ENCODE measurements around the gene TRIM43.
"Not testable (repeated sequence)": the region's sequence is repeated elsewhere in the genome, so short reads cannot be mapped to it uniquely, and the experiment has no call there.

The TRIM43 gene

DNA sequence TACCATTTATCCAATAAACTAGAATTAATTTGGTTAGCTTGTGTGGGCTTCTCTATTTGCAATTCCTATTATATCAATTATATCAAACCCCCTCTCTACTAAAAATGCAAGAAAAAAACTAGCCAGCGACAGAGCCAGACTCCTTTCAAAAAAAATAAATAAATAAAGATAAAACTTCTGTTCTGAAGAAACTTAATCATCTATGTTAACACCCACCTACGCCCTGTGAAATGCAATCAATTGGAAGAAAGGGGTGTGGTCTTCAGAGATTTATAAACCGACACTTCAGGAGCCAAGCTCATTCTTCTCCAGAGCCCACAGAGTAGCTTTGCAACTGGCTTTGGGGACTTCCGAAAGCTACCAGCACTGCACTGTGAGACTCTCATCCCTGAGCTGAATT, at the start of gene TRIM43:
TSS of gene TRIM43 (plus strand) at position 301 of the 400 bp plus-strand sequence. CDS start 2,023 bp downstream, outside the sequence.
- DNase-seq, result not testable (repeated sequence)

DNA sequence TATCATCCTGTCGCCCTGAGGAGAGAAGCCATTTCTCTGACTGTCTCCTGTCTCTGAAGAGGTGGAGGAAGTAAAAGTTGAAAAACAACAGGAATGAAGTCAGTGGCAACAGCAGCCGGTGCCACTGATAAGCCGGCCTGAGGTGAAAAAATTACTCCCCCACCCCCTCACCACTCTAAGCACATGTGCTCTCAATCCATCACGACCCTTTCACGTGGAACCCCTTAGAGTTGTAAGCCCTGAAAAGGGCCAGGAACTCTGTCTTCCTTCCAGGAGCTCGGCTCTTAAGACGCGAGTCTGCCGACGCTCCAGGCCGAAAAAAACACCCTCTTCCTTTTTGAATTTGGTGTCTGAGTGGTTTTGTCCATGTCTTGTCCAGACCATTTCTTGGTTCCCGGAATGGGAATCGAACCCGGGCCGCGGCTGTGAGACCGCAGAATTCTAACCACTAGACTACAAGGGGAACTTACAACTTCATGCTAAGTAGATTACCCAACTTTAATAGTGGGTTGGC, 40.7 kb upstream of the TRIM43 start:
- no peak for DNase-seq

DNA sequence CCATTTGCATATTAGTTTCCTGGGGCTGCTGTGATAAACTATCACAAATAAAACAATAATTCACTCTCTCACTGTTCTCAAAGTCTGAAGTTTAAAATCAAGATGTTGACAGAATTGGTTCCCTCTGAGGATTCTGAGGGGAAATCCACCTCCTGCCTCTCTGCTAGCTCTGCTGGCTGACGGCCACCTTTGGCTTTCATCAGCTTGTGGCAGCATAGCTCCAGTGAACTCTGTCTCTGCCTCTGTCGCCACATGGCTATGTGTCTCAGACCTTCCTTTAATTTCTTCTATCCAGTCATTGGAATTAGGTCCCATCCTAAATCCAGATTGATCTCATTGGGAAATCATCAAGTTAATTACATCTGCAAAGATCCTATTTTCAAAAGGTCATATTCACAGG, 38.9 kb upstream of the TRIM43 start:
- no peak for DNase-seq

DNA sequence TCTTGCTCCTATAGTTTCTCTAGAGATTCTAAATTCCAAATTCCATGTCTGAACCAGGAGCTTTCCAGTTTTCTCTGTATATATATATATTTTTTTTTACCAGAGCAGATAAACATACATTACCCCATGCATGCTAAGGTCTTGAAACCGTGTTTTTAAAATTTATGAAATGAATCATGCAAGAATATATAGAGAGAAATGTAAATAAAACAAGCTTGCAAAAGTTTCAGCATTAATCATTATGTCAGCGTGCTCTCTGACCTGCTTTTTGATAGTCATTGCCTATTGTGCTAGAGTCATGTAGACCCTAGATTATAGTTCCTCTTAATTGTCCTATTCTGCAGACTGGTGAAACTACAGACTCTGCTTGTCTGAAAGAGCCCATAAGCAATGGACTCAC, 22.6 kb upstream of the TRIM43 start:
- no peak for DNase-seq

DNA sequence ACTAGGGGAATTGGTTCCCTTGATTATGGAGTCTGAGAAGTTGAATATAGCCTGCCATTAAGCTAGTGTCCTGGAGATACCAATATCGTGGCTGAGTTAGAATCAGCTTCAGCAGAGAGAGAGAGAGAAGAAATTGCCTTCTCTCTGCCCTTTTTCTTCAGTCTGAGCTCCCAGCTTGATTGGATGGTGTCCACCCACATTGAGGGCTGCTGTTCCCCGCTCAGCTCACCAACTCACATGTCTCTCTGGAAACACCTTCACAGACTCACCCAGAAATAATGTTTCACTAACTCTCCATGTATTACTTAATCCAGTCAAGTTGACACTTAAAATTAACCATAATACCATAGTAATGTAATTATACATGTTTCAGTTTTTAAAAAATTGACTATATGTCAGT, 17.9 kb upstream of the TRIM43 start:
- no peak for DNase-seq

DNA sequence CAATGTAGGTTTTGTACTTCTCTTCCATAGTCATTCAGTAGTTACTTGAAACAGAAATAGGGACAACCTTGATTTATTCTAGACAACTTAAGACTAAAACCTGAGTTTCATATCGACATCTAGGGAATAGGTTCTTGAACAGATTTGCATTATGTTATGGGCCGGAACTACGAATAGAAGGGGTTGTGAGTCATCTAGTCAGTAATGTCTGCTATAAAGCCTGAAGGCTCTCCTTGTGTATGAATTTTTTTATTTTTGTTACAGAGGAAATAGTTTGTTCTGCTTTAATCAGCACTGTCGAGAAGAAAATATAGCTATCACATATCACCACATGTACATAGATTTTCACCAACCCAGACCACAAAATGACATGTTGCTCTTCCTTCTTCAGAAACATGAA, 17.3 kb upstream of the TRIM43 start:
- no peak for DNase-seq

DNA sequence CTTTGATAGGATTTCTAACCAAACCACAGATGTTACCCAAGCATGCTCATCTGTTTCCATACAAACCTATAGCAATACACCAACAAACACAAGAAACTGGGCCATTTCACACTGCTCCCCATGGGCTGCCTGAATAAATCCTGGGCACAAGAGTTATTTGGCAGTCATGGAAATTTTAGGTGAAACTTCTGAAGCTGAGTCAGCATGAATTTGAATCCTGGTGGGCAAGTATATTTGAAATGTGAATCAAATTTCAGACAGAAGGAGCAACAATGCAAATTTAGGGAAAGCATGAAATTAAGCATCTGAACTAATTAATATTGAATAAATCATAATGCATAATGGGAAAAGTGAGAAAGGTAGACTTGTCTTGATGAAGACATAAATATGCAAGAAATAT, 15.9 kb upstream of the TRIM43 start:
- DNase-seq, result no peak

DNA sequence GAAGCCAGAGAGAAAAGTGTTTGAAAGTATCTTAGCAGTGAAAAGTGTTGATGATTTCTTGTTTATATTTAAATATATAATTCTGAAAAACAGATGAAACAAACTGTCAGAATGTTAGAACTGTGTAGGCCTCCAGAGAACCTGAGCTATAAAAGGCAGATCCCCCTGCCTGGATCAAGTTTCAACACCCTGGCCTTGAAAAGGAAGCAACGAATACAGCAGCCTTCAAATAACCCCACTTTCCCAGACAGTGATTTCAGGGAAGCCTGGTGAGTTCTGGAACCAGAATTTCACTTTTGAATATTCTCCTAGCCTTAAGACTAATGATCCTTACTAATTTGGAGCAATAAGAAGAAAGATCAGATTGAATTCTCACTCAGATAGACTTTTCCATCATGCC, 13.3 kb upstream of the TRIM43 start:
- no peak for DNase-seq

DNA sequence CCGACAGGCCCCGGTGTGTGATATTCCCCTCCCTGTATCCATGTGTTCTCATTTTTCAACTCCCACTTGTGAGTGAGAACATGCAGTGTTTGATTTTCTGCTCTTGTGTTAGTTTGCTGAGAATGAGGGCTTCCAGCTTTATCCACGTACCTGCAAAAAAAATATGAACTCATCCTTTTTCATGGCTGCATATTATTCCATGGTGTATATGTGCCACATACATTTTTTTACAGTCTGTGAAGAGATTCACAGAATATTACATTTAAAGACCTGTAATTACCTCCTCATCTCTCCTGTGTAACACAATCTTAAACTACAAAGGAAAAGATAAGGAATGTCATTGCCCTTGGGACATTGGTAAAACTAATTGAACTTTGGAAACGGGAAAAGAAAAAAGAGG, 8.3 kb upstream of the TRIM43 start:
- DNase-seq, result not testable (repeated sequence)

DNA sequence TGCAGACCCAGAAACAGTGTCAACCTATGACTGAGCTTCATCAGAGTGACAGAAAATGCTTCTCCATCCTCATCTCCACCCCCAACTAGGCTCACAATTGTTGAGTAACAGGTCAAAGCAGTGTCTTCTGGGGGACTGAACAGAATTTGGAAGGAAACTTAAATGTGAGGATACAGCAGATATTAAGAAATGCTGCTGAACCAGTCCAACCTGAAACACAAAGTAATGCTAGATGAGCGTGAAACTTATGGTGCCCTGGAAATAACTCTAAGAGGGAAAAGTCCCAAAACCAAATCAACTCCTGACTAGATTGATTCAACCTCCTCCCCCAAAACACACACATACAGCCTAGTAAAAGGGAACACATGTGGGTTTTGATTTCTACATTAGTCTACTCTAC, 7.5 kb upstream of the TRIM43 start:
- not testable (repeated sequence) for DNase-seq

DNA sequence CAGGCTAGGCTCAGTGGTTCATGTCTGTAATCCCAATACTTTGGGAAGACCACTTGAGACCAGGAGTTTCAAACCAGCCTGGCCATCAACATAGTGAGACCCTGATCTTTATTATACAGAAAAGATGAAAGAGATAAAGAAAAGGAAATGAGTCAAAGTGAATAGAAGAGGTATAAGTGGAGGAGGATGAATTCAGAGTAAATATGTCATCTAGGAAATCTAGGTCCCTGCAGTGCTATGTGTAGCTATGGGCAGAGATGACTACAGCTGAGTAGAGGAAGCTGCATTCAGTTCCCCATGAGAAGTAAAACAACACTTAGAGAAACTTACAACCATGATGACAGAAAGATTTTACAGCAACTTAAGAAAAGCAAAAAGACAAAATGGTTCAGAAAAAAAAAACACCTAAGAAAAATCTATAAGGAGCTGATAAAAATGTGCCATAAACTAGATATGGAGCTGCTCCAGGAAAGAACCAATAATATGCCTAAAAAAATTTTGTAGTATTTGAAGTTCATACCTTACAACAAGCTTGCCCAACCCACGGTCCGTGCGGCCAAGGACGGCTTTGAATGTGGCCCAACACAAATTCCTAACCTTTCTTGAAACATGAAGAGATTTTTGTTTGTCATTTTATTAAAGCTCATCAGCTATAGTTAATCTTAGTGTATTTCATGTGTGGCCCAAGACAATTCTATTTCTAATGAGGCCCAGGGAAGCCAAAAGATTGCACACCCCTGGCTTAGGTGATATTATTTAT, 1.8 kb upstream of the TRIM43 start:
- DNase-seq, result not testable (repeated sequence)

DNA sequence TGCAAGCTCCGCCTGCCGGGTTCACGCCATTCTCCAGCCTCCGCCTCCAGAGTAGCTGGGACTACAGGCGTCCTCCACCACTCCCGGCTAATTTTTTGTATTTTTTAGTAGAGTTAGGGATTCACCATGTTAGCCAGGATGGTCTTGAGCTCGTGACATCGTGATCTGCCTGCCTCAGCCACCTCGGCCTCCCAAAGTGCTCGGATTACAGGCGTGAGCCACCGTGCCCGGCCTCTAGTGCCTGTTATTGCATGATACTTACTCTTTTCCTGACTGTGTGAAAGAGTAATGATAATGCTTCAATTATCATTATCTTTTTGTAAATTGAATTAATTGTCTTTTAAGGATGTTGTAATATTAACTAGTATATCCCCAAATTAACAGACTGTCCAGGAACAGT, 1.2 kb downstream of the TRIM43 start:
- not testable (repeated sequence) for DNase-seq

DNA sequence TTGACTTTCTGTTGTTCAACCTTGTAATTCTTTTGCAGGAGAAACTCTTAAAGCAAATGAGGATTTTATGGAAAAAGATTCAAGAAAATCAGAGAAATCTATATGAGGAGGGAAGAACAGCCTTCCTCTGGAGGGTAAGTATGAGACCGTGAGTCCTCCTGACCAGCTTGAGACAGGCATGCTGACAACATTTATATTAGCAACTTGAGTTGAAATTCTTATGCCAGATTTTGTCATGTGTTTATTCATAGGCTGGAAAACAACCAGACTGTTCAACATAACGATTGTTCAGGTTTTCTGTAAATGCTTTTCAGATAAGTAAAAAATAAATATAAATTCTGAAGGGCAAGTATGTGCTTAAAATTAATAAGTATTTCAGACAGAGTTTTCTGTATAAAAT, 3.2 kb downstream of the TRIM43 start:
- not testable (repeated sequence) for DNase-seq

DNA sequence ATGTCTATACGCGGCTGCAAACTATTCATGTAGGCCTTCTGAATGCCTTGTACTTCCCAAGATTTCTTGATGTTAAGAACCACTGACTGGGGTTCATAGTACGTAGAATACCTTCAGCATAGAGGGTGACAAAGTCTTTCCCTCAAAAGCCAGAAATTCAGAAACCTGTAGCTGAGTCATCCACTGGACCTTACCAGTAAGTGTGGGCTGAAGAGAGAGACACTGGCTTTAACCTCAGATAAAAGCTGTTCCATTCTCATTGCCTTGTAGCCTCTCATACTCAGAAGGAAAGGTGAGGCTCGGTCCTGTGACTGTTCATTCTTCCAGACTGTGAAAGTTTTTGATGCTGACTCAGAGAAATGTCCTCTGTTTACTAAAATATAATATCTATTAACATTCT, 9.5 kb downstream of the TRIM43 start:
- not testable (repeated sequence) for DNase-seq

DNA sequence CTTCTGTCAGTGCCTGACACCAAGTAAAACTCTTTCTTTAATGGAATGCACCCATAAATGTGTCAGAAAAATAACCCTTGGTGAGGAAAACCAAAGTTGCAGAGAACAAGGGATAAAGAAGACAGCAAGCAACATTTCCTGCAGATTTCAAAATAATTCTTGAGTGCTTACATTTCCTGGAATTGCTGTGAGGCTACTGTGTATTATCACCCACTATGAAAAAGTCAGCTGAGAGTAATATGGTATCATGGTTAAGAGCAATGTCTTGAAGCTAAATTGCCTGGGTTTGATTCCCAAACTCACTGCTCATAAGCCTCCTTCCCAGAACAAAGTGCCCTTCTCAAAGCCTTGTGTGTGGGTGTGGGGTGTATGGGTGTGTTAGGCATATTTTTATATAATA, 10.3 kb downstream of the TRIM43 start:
- DNase-seq, result not testable (repeated sequence)

DNA sequence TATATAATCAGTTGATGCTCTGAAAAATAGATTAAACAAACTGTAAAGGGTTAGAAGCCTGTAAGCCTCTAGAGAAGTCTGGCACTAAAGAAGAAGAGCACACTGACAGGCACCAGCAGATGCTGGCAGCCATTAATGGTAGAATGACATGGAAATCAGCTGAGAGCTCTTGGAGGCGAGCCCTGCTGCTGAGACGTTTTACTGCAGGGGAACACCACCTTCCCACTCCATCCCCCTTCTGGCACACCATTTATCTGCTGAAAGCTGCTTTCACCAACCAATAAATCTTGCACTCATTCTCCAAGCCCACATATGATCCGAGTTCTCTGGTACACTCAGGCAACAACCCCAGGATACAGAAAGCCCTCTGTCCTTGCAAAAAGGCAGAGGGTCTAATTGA, 16.6 kb downstream of the TRIM43 start:
- DNase-seq, result not testable (repeated sequence)

DNA sequence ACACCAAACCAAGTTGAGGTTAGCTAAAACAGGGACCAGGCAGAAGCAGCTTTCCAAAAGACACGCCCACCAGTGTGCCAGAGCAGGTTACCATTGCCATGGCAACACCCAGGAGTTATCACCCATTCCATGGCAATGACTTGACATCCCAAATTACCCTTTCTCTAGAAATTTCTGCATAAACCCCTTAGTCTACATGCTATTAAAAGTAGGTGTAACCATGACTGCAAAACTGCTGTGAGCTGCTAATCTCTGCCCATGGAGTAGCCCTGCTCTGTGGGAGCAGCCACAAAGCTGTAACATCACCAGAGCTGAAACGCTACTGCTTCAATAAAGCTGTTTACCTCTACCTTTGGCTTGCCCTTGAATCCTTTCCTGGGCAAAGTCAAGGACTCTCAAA, 18.0 kb downstream of the TRIM43 start:
- DNase-seq, result not testable (repeated sequence)

DNA sequence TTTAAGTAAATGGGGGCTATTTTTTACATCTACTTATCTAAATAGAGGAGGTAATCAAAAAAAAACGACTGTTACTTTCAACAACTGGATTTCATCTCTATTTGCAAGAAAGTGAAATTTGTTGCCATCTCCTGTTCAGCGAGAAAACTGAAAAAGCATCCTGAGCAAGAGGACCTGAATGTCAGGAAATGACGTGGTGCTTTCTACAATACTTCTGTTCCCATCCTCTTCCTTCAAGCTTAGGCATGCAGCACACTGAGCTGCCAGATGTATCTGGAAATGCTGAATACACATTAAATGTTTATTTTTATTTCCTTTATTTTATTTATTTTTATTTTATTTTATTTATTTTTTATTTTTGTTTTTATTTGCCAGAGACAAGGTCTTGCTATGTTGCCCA, 21.2 kb downstream of the TRIM43 start:
- DNase-seq, result not testable (repeated sequence)

DNA sequence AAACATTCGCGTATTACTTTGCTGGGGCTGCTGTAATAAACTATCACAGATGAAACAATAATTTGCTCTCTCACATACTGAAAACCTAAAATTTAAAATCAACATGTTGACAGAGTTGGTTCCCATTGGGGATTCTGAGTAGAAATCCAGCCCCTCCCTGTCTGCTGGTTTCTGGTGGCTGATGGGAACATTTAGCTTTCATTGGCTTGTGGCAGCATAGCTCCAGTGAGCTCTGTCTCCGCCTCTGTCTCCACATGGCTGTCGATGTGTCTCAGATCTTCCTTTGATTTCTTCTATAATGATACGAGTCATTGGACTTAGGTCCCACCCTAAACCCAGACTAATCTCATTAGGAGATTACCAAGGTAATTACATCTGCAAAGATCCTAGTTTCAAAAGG, 30.9 kb downstream of the TRIM43 start:
- not testable (repeated sequence) for DNase-seq

DNA sequence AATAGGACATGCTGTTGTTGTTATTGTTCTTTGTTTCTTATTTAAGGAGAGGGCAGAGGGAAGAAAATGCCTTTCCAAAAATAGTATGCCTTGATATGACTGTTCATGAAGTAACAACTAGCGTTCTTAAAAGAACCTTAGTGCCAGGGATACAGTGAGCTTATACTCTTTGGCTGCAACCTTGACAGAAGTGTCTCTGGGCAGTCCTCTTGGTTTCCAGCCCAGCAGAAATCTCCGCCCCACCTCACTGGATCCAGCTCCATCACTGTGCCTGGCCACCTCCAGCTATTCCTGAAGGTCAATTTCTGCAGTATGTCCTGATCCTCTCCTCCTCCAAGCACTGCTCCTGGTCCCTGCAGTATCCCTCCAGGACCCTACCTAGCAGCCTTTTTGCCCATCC, 39.2 kb downstream of the TRIM43 start:
- not testable (repeated sequence) for DNase-seq

DNA sequence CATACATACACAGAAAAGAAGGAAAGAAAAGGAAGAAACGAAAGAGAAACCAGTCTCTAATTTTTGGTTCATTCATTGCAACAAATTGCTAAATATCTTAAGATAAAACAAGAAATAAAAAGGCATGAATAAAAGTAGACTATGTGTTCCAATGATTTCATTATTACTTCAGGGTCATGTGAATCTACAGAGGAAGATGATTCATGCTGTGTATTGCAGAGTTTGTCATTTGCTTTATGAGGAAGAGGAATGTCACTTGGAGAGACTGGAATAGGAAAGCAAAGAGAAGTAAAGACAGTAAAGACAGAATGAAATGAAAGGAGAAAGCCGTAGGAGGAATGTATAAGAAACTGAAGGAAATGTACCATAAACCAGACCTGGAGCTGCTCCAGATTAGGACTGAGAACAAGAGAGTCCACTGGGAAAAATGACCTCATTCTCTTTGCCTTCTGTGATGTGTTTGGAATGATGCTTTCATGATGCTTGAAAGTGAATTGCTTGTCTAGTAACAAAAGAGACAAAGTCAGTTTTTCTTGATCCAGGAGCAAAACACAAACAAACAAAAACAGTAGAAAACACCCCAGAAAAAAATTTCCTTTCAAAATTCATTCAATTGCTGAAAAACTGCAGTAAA, 41.9 kb downstream of the TRIM43 start:
- DNase-seq, result not testable (repeated sequence)

DNA sequence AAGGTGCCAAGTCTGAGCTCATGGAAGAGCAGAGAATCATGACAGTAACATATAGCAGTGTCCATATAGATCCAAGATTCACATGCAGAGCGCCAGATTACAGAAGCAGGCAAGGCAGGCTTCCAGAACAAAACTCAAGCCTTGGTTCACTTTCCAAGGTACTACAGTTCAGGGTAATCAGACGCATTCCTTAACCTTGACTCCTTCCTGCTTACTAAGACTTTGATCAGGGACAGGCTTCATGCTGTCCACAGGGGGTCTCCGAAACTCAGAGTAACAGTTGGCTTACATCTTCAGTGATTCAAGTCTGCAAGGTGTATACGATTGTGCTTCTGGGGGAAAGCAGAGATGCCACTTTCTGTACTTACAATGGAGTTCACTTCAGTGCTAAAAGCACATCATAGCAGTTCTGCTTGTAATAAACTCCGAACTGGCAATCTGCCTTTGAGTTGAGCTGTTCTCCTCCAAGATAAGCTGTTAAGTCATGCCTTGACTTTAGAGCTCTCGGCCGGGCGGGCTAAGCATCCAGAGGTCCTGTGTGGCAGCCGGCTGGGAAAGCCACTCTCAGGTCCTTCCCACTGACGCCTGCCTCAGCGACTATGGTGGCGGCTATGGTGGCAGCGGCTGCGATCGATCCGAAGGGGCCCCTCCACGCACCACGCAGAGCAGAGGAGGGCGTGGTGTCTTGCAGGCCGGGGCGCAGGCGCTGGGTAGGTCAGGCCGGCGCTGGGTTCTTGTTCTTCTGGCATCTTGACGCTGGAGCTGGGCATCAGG, 48.9 kb downstream of the TRIM43 start:
- DNase-seq, result not testable (repeated sequence)

DNA sequence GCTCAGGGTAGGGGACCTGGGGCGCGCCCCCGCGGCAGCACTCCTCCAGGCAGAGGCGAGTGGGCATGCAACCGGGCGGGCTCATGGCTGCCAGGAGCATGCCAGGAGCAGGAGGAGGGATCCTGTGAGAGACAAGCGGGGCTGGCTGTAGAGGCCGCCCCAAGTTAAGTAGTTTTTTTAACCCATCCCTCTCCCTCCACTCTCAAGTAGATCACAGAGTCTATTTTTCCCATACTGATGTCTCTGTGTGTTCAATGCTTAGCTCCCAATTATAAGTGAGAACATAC, 49.4 kb downstream of the TRIM43 start:
- not testable (repeated sequence) for DNase-seq

DNA sequence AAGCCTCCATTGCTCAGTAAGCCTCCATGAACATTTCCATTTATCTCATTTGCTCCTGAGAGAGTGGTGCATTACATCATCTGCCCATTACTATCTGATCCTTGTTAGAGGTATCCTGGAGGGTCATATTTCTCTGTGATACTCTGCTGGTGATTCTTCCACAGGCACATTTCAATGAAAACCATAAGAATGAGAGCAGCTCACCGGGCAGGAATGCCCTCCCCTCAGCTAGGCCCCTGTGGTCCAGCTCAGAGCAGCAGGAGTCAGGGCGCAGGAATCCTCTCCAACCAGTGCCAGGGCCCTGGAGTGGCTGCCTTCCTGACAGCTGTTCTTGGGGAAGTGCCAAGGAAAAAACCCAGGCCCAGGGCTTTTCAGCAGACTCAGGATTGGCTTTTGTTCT, 50.0 kb downstream of the TRIM43 start:
- DNase-seq, result not testable (repeated sequence)

All from SHP77 treated with DMSO at 0.1 percent for 48 hours (cell line).